Measurements from ENCODE around the gene JAKMIP1. TPM values are rescaled to one million over a fixed set of nuclear protein-coding genes. Genes with fewer than 3 reads are reported as not detected.

Gene JAKMIP1
- polyA plus RNA-seq = 1 to 10 TPM; 1.2 to 7.9 (median 6.5) TPM

- Mint-ChIP-seq H3K9me3 (peaks cover 0 to 4% (median 0%) of the 10 kb centered on the region in 6 donors), H3K27ac (peak within 1 kb of the TSS; percentile 39 to 93 (median 76)), H3K4me3 (peak within 1 kb of the TSS; percentile 80 to 87 (median 81)), H3K36me3 (no peaks in the 10 kb centered on the region), H3K4me1 (peaks cover 36 to 39% of the 10 kb centered on the region in 2 donors), H3K27me3 (ENCODE audit: low read depth in 3 of 3) (peaks cover 6 to 14% (median 10%) of the 10 kb centered on the region in 3 donors)
- DNase-seq = peak; percentile 69 to 87 (median 77)
These were observed at the start of gene JAKMIP1 for GRCh38 chr4:6200011-6200921. TSS of gene JAKMIP1 (minus strand) at chr4:6200549. CDS start at chr4:6112850, 87,699 bp downstream.

GRCh38 chr4:6248394-6248793, 48.0 kb upstream of the JAKMIP1 start:
- DNase-seq = no peak
- Mint-ChIP-seq H3K27me3 (ENCODE audit: low read depth in 3 of 3) (peaks cover 6 to 32% (median 7%) of the 10 kb centered on the region in 3 donors), H3K9me3 (peaks cover 0 to 4% (median 0%) of the 10 kb centered on the region in 6 donors), H3K4me3 (no peak overlapping the region), H3K36me3 (peaks cover 0 to 6% (median 0%) of the 10 kb centered on the region in 3 donors), H3K27ac (no peak overlapping the region), H3K4me1 (peaks cover 0 to 2% of the 10 kb centered on the region in 2 donors)

- no peak overlapping the region for H3K4me3 Mint-ChIP-seq
- peaks cover 0 to 4% (median 0%) of the 10 kb centered on the region in 6 donors for H3K9me3 Mint-ChIP-seq
- H3K36me3 Mint-ChIP-seq = peaks cover 0 to 6% (median 0%) of the 10 kb centered on the region in 3 donors
- no peak overlapping the region for H3K27ac Mint-ChIP-seq
- H3K4me1 Mint-ChIP-seq = peaks cover 0 to 2% of the 10 kb centered on the region in 2 donors
- H3K27me3 Mint-ChIP-seq (ENCODE audit: low read depth in 3 of 3) = peaks cover 7 to 34% (median 9%) of the 10 kb centered on the region in 3 donors
- no peak for DNase-seq
These were observed 45.9 kb upstream of the JAKMIP1 start for GRCh38 chr4:6246170-6246634.

GRCh38 chr4:6245246-6246169, 45.2 kb upstream of the JAKMIP1 start:
- Mint-ChIP-seq H3K27me3 (ENCODE audit: low read depth in 3 of 3) (peaks cover 7 to 37% (median 9%) of the 10 kb centered on the region in 3 donors), H3K4me1 (peaks cover 0 to 2% of the 10 kb centered on the region in 2 donors), H3K9me3 (peaks cover 0 to 4% (median 0%) of the 10 kb centered on the region in 6 donors), H3K4me3 (peak overlapping the region in 1 of 5 donors; percentile 3), H3K27ac (no peak overlapping the region), H3K36me3 (peaks cover 0 to 6% (median 0%) of the 10 kb centered on the region in 3 donors)
- no peak for DNase-seq

- Mint-ChIP-seq H3K4me3 (no peak overlapping the region), H3K9me3 (peaks cover 0 to 4% (median 0%) of the 10 kb centered on the region in 6 donors), H3K27me3 (ENCODE audit: low read depth in 3 of 3) (peaks cover 4 to 29% (median 9%) of the 10 kb centered on the region in 3 donors)
These were observed 42.1 kb upstream of the JAKMIP1 start for GRCh38 chr4:6242271-6243029.

GRCh38 chr4:6241062-6241845, 40.9 kb upstream of the JAKMIP1 start:
- no peak overlapping the region for H3K4me3 Mint-ChIP-seq
- H3K36me3 Mint-ChIP-seq = peaks cover 0 to 6% (median 0%) of the 10 kb centered on the region in 3 donors
- DNase-seq = no peak
- peaks cover 0 to 2% of the 10 kb centered on the region in 2 donors for H3K4me1 Mint-ChIP-seq
- H3K9me3 Mint-ChIP-seq = peaks cover 0 to 4% (median 0%) of the 10 kb centered on the region in 6 donors
- H3K27ac Mint-ChIP-seq = no peak overlapping the region
- H3K27me3 Mint-ChIP-seq (ENCODE audit: low read depth in 3 of 3) = peaks cover 3 to 24% (median 8%) of the 10 kb centered on the region in 3 donors

More at GRCh38 chr4:6242271-6243029, 42.1 kb upstream of the JAKMIP1 start:
- DNase-seq = no peak
- H3K4me1 Mint-ChIP-seq = peaks cover 0 to 2% of the 10 kb centered on the region in 2 donors
- H3K36me3 Mint-ChIP-seq = peaks cover 0 to 6% (median 0%) of the 10 kb centered on the region in 3 donors
- no peak overlapping the region for H3K27ac Mint-ChIP-seq

GRCh38 chr4:6239968-6240367, 39.6 kb upstream of the JAKMIP1 start:
- H3K9me3 Mint-ChIP-seq = peaks cover 0 to 4% (median 0%) of the 10 kb centered on the region in 6 donors
- DNase-seq = no peak
- H3K36me3 Mint-ChIP-seq = peaks cover 0 to 4% (median 0%) of the 10 kb centered on the region in 3 donors
- H3K4me1 Mint-ChIP-seq = peaks cover 0 to 2% of the 10 kb centered on the region in 2 donors
- no peak overlapping the region for H3K27ac Mint-ChIP-seq
- H3K4me3 Mint-ChIP-seq = no peak overlapping the region
- peaks cover 2 to 22% (median 8%) of the 10 kb centered on the region in 3 donors for H3K27me3 Mint-ChIP-seq (ENCODE audit: low read depth in 3 of 3)

GRCh38 chr4:6239486-6239885, 39.1 kb upstream of the JAKMIP1 start:
- Mint-ChIP-seq H3K9me3 (no peaks in the 10 kb centered on the region), H3K27me3 (ENCODE audit: low read depth in 3 of 3) (peaks cover 2 to 18% (median 5%) of the 10 kb centered on the region in 3 donors), H3K4me3 (no peak overlapping the region), H3K36me3 (no peaks in the 10 kb centered on the region), H3K27ac (no peak overlapping the region), H3K4me1 (no peaks in the 10 kb centered on the region)
- no peak for DNase-seq

- no peaks in the 10 kb centered on the region for H3K4me1 Mint-ChIP-seq
- DNase-seq = no peak
- H3K27me3 Mint-ChIP-seq (ENCODE audit: low read depth in 3 of 3) = peaks cover 0 to 9% (median 2%) of the 10 kb centered on the region in 3 donors
- H3K9me3 Mint-ChIP-seq = no peaks in the 10 kb centered on the region
- no peak overlapping the region for H3K27ac Mint-ChIP-seq
- no peaks in the 10 kb centered on the region for H3K36me3 Mint-ChIP-seq
- H3K4me3 Mint-ChIP-seq = no peak overlapping the region
These were observed 36.6 kb upstream of the JAKMIP1 start for GRCh38 chr4:6236816-6237390.

- Mint-ChIP-seq H3K27me3 (ENCODE audit: low read depth in 3 of 3) (peaks cover 0 to 6% (median 2%) of the 10 kb centered on the region in 3 donors), H3K36me3 (no peaks in the 10 kb centered on the region), H3K4me1 (no peaks in the 10 kb centered on the region), H3K9me3 (no peaks in the 10 kb centered on the region), H3K4me3 (no peak overlapping the region), H3K27ac (no peak overlapping the region)
- no peak for DNase-seq
These were observed 35.7 kb upstream of the JAKMIP1 start for GRCh38 chr4:6235901-6236640.

- no peaks in the 10 kb centered on the region for H3K9me3 Mint-ChIP-seq
- DNase-seq = no peak
- no peak overlapping the region for H3K4me3 Mint-ChIP-seq
- H3K27ac Mint-ChIP-seq = no peak overlapping the region
- no peaks in the 10 kb centered on the region for H3K36me3 Mint-ChIP-seq
- H3K27me3 Mint-ChIP-seq (ENCODE audit: low read depth in 3 of 3) = peaks cover 0 to 4% (median 2%) of the 10 kb centered on the region in 3 donors
- H3K4me1 Mint-ChIP-seq = no peaks in the 10 kb centered on the region
These were observed 34.7 kb upstream of the JAKMIP1 start for GRCh38 chr4:6235012-6235411.
